Colonic mucosa (tissue), 4 donors: Measurements from ENCODE around the gene PPARG. TPM values are rescaled to one million over a fixed set of nuclear protein-coding genes. Genes with fewer than 3 reads are reported as not detected.

ENCODE experiments used
- DNase-seq: peaks from one replicate; pipeline ENCODE4 v3.0.0-alpha.2; 2020
- H3K27ac ChIP-seq: fragments of 200-600 bp; one replicate; pipeline ENCODE4 v1.8.0; 2021
- H3K27me3 ChIP-seq: fragments of 200-600 bp; one replicate; pipeline ENCODE4 v1.8.0; 2021
- H3K36me3 ChIP-seq: fragments of 200-600 bp; one replicate; pipeline ENCODE4 v1.8.0; 2021
- H3K4me1 ChIP-seq: fragments of 200-600 bp; one replicate; pipeline ENCODE4 v1.8.0; 2021; ENCODE audit warnings: mild to moderate bottlenecking
- H3K4me3 ChIP-seq: fragments of 200-600 bp; one replicate; pipeline ENCODE4 v1.8.0; 2021
- H3K9ac ChIP-seq, 2 donors: one replicate each; pipeline ENCODE4 v1.7.0; 2013; ENCODE audit warnings: control low read depth in 2 of 2, low read depth in 2 of 2, low read length in 2 of 2
- H3K9me3 ChIP-seq: fragments of 200-600 bp; one replicate; pipeline ENCODE4 v1.8.0; 2021
- intact Hi-C: fragments of 100-400 bp; cut with DNase I; formaldehyde crosslinking; loops from one replicate; pipeline ENCODE4 v1.14.1; 2022
- total RNA-seq, 2 donors: library from RNA; stranded (reverse); fragmentation: NEBNext Ultra II Directional in 1 of 2; extraction: Animal tissue kit (Norgen Biotek cat#: 25700) in 1 of 2; gene quantifications; one replicate each; pipeline ENCODE4 v1.2.1, GENCODE V29; 2021
- TF ChIP-seq, protein P1 (sequence below): fragments of 200-600 bp; IDR thresholded peaks from one replicate; pipeline ENCODE4 v1.8.0; 2022; ENCODE audit warnings: antibody characterized with exemption, mild to moderate bottlenecking
- donor health status: healthy.
- donor health status: DM: no; HTN: no; CAD: no.
- donor health status: DM: no; HTN: no; CAD: no.

The PPARG gene
- total RNA-seq, 2 donors from 2014 or later: 85.2 to 169 TPM

DNA sequence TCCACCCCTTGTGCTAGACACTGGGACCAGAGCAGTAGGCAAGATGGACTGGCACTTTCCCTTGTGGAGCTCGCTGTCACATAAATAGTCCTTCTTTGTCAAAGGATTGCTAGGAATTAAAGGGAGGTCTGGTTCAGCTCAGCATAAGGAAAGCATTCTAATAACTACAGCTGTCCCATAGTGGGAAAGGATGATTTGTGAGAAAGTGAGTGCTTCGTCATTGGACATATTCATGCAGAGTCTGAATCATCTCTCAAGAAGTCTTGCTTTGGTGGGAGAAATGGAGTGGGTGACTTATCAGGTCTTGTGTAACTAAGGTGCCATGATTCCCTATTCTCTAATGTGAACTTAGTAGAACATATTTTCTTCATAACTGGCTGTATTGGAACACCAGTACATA, 14.7 kb downstream of the PPARG start:
- Histone ChIP-seq H3K9ac (no peak overlapping the region), H3K4me3 (no peak overlapping the region), H3K9me3 (no peaks in the 10 kb centered on the region), H3K36me3 (no peaks in the 10 kb centered on the region), H3K4me1 (no peaks in the 10 kb centered on the region), H3K27ac (no peak overlapping the region), H3K27me3 (no peaks in the 10 kb centered on the region)
- TF ChIP-seq, protein P1, sequence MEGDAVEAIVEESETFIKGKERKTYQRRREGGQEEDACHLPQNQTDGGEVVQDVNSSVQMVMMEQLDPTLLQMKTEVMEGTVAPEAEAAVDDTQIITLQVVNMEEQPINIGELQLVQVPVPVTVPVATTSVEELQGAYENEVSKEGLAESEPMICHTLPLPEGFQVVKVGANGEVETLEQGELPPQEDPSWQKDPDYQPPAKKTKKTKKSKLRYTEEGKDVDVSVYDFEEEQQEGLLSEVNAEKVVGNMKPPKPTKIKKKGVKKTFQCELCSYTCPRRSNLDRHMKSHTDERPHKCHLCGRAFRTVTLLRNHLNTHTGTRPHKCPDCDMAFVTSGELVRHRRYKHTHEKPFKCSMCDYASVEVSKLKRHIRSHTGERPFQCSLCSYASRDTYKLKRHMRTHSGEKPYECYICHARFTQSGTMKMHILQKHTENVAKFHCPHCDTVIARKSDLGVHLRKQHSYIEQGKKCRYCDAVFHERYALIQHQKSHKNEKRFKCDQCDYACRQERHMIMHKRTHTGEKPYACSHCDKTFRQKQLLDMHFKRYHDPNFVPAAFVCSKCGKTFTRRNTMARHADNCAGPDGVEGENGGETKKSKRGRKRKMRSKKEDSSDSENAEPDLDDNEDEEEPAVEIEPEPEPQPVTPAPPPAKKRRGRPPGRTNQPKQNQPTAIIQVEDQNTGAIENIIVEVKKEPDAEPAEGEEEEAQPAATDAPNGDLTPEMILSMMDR: no peak
- no peak for DNase-seq
- intact Hi-C loops: loop anchor here (10.0 kb wide), 1 partner anchor 161 kb away; no protein-coding TSS in a partner anchor

DNA sequence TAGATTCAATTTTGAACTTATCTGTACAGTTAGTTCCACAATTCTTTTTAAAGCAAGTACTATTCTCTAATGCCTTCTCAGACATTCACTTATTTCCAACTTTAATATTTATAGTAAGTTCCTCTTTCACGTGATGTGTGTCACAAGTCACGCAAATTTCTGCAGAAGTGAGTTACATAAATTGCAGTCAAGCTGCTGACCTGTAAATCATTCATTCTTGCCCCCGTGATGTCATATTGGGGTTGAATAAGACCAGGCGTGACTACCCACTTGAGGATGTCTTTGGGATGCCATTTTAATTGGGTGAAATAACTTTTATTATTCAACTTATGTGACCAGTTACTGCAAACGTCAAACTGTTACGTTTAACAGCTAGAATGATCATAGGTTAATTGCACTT, 15.1 kb downstream of the PPARG start:
- Histone ChIP-seq H3K9ac (no peak overlapping the region), H3K36me3 (no peaks in the 10 kb centered on the region)
- intact Hi-C loops: loop anchor here (10.0 kb wide), 1 partner anchor 161 kb away; no protein-coding TSS in a partner anchor

DNA sequence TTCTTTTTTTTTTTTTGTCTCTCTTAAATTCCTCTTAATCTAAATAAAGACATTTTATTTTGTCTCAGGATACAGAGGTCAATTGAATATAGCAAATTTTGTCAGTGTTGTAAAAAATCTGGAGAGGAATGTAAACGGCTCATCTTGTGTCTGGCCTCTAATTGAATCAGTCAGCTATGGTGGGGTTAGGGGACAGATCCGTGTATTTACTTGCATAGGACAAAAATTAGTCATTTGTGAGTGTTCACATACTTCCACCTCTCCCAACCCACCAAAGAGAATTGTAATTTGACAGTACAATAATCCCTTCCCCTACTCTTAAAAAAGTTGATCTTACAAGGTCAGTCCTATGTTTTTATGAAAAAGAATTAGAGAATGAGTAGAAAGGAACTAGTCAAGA, 18.3 kb downstream of the PPARG start:
- H3K36me3 ChIP-seq: no peaks in the 10 kb centered on the region
- TF ChIP-seq, protein P1: no peak
- H3K4me1 ChIP-seq: no peaks in the 10 kb centered on the region
- no peak overlapping the region for H3K4me3 ChIP-seq
- no peak overlapping the region for H3K27ac ChIP-seq
- intact Hi-C loops: loop anchor here (10.0 kb wide), 1 partner anchor 158 kb away; no protein-coding TSS in a partner anchor
- H3K9ac ChIP-seq: no peak overlapping the region
- H3K9me3 ChIP-seq: no peaks in the 10 kb centered on the region
- no peak for DNase-seq
- no peaks in the 10 kb centered on the region for H3K27me3 ChIP-seq

More for the DNA sequence above, 15.1 kb downstream of the PPARG start:
- Histone ChIP-seq H3K27ac (no peak overlapping the region), H3K4me3 (no peak overlapping the region), H3K4me1 (no peaks in the 10 kb centered on the region), H3K27me3 (no peaks in the 10 kb centered on the region), H3K9me3 (no peaks in the 10 kb centered on the region)
- DNase-seq: no peak
- TF ChIP-seq, protein P1: no peak

DNA sequence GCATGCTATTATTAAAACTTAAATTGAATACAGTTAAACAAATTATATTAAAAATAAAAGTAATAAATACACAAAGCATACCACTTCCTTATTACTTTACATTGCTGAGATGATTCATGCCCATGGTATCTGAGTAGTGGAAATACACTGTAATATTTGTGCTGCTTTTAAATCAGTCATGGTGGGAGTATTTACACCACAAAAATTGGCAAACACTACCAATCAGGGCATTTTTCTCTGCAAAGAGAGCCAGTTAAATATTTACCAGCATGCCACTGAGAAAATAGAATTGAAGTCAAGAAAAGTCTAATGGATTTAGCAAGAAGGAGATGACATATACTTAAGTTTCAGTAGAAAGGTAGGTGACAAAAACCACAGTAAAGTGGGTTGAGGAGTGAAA, 19.6 kb downstream of the PPARG start:
- Histone ChIP-seq H3K27me3 (no peaks in the 10 kb centered on the region), H3K27ac (no peak overlapping the region), H3K4me3 (no peak overlapping the region), H3K9me3 (no peaks in the 10 kb centered on the region), H3K36me3 (no peaks in the 10 kb centered on the region), H3K9ac (no peak overlapping the region), H3K4me1 (no peaks in the 10 kb centered on the region)
- TF ChIP-seq, protein P1: no peak
- no peak for DNase-seq
- intact Hi-C loops: loop anchor here (10.0 kb wide), 1 partner anchor 156 kb away; no protein-coding TSS in a partner anchor

DNA sequence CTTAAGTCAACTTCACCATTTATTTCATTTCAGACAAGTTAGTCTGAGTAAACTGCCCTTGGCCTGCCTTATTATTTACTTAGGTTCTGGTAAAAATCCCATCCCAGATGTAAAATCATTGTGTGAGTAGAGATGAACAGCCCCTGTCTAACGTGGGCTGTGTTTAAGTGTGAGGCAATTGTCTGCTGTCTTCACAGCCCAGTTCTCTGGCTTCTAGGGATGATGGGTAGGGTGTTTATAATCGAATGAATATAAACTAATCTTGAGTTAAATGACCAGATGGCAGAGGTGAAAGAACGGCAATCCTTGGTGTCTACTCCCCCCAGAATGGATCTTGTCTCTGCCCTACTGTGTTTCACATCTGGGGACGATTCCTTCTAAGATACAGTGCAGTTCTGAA, 20.8 kb downstream of the PPARG start:
- intact Hi-C loops: loop anchor here (10.0 kb wide), 1 partner anchor 155 kb away; no protein-coding TSS in a partner anchor
- H3K4me3 ChIP-seq: no peak overlapping the region

More for the DNA sequence above, 20.8 kb downstream of the PPARG start:
- no peaks in the 10 kb centered on the region for H3K36me3 ChIP-seq
- H3K9ac ChIP-seq: no peak overlapping the region
- DNase-seq: no peak
- no peaks in the 10 kb centered on the region for H3K27me3 ChIP-seq
- H3K27ac ChIP-seq: no peak overlapping the region
- no peaks in the 10 kb centered on the region for H3K4me1 ChIP-seq
- TF ChIP-seq, protein P1: no peak
- no peaks in the 10 kb centered on the region for H3K9me3 ChIP-seq
